Pancreas (tissue), 10 donors: ENCODE results near the gene MEX3A. TPM values are rescaled to one million over a fixed set of nuclear protein-coding genes. Genes with fewer than 3 reads are reported as not detected.
A peak's percentile ranks its signal among the peaks of the same experiment; 100 is the strongest.

ENCODE experiments used
- ATAC-seq, 4 donors: fragments of 200-7000 bp; cut with Tn5 transposase; one replicate each; pipeline versions ENCODE4 v1.8.0 to v1.9.1; 2020; ENCODE audit warnings: mild to moderate bottlenecking in 4 of 4, moderate library complexity in 4 of 4
- DNase-seq, 6 donors: peaks; one replicate each; pipeline ENCODE4 v3.0.0-alpha.2; 2020
- FAIRE-seq: peaks from 2 replicates; lab custom pipeline; 2012; peaks lifted over from hg19 to GRCh38; lab: Jason Lieb, UNC
- H3K27ac ChIP-seq, 4 donors: fragments of 200-600 bp; sonication (generic); 1 replicate in 3 of 4; 2 replicates in 1 of 4; pipeline versions ENCODE4 v1.5.0 to v1.8.0; 2020
- H3K27me3 ChIP-seq, 4 donors: fragments of 200-600 bp; one replicate each; pipeline ENCODE4 v1.8.0; 2021
- H3K36me3 ChIP-seq, 3 donors: fragments of 200-600 bp; sonication (generic) in 1 of 3; one replicate each; pipeline versions ENCODE4 v1.5.0 to v1.8.0; 2020 to 2021
- H3K4me1 ChIP-seq, 3 donors: fragments of 200-600 bp; one replicate each; pipeline ENCODE4 v1.8.0; 2021
- H3K4me3 ChIP-seq, 4 donors: fragments of 200-600 bp; sonication (generic) in 2 of 4; one replicate each; pipeline versions ENCODE4 v1.5.0 to v1.8.0; 2020 to 2021
- H3K9me3 ChIP-seq, 4 donors: fragments of 200-600 bp; one replicate each; pipeline ENCODE4 v1.8.0; 2021
- WGBS, 2 donors: extraction: QIAGEN DNeasy Blood & Tissue Kit; methylation state at CpG; one replicate each; pipeline ENCODE4 v1.1.7; 2013; 5-methylcytosine and 5-hydroxymethylcytosine counted together
- intact Hi-C, 3 donors: fragments of 100-400 bp; cut with DNase I; formaldehyde crosslinking; loops; one replicate each; pipeline versions ENCODE4 v1.11.1 to v1.14.2; 2022
- polyA plus RNA-seq, 2 donors: library from polyadenylated mRNA; stranded (reverse); fragments of 200-250 nt; gene quantifications; one replicate each; pipeline ENCODE4 v1.2.3, GENCODE V29; 2013
- total RNA-seq, 6 donors: library from RNA; stranded (reverse); fragmentation: NEBNext Ultra II Directional in 4 of 6; extraction: Animal tissue kit (Norgen Biotek cat#: 25700) in 4 of 6; gene quantifications; one replicate each; pipeline versions ENCODE4 v1.2.1 to v1.2.4, GENCODE V29; 2021 to 2023
- TF ChIP-seq, protein P1 (sequence below), 4 donors: fragments of 200-600 bp; sonication (generic) in 3 of 4; IDR thresholded peaks; one replicate each; pipeline versions ENCODE4 v1.5.0 to v1.8.0; 2021; ENCODE audit warnings: antibody characterized with exemption in 4 of 4
- donor health status: healthy with polysubstance abuse.
- donor health status: DM: no; HTN: no; CAD: no; lungs with moderate emphysema.
- donor health status: DM: no; HTN: no; CAD: no.
- donor health status: control.
- donor health status: control.
- donor health status: Bipolar disorder and iron deficiency.
- donor health status: DM: yes; HTN: yes; CAD: no.
- donor health status: DM: no; HTN: no; CAD: no.
- donor health status: DM: no; HTN: no; CAD: no.
- donor health status: DM: yes; HTN: yes; CAD: no.

Gene MEX3A, protein sequence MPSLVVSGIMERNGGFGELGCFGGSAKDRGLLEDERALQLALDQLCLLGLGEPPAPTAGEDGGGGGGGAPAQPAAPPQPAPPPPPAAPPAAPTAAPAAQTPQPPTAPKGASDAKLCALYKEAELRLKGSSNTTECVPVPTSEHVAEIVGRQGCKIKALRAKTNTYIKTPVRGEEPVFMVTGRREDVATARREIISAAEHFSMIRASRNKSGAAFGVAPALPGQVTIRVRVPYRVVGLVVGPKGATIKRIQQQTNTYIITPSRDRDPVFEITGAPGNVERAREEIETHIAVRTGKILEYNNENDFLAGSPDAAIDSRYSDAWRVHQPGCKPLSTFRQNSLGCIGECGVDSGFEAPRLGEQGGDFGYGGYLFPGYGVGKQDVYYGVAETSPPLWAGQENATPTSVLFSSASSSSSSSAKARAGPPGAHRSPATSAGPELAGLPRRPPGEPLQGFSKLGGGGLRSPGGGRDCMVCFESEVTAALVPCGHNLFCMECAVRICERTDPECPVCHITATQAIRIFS
- total RNA-seq (1 to 10 TPM in 2 of 6 donors, under 1 TPM in 4; 0.12 to 3.1 (median 0.65) TPM), polyA plus RNA-seq (under 1 TPM; 0.19 to 0.76 TPM)

DNA sequence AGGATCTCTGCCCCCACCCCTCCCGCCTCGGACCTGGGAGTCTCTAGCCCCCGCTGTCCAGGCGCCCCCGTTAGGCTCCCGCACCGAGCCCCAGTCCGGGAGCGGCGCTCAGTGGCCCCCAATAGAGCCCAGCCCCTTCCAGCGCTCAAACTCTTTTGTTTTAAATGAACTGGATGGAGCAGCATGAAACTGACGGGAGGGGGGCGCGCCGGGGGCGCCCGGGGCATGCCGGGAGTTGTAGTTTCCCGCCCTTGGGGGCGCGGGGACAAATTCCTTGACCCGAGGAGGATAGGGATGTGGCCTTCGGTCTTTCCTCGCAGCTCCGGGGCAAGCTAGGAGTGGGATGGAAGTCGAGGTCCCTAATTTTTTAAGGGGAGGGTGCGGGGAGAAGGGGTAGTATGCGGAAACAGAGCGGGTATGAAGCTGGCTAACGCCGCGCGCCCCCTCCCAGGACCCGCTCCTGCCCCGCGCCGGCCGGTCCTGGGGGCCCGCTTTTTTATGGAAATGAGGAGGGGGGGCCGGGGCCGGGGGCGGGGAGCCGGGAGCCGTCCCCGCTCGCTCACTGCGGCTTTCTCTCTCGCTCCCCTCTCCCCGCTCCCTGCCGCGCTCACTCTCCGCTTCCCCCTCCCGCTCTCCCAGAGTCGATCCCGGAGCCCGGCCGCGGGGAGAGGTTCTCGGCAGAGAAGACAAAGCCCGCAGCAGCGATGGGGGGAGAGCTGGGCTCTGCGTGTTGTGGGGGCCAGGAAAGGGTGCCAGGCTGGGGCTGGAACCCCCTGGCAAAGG is at the start of gene MEX3A:
Gene MEX3A (minus strand): TSS at position 157 of the 783 bp plus-strand sequence. CDS start 467 bp downstream, outside the sequence.
- DNase-seq (peak; percentile 65 to 88 (median 70)), ATAC-seq (peak; percentile 86 to 90 (median 87)), FAIRE-seq (no peak)
- peak within 1 kb of the TSS; percentile 63 to 89 (median 80) for H3K4me3 ChIP-seq
- 0 to 1% methylated on average over 41 to 61 of the region's 62 CpGs for WGBS, 2 donors
- H3K9me3 ChIP-seq: no peaks in the 10 kb centered on the region
- no peaks in the 10 kb centered on the region for H3K27me3 ChIP-seq
- H3K36me3 ChIP-seq: no peaks in the 10 kb centered on the region
- H3K4me1 ChIP-seq: peaks cover 0 to 3% (median 0%) of the 10 kb centered on the region in 3 donors
- TF ChIP-seq, protein P1, sequence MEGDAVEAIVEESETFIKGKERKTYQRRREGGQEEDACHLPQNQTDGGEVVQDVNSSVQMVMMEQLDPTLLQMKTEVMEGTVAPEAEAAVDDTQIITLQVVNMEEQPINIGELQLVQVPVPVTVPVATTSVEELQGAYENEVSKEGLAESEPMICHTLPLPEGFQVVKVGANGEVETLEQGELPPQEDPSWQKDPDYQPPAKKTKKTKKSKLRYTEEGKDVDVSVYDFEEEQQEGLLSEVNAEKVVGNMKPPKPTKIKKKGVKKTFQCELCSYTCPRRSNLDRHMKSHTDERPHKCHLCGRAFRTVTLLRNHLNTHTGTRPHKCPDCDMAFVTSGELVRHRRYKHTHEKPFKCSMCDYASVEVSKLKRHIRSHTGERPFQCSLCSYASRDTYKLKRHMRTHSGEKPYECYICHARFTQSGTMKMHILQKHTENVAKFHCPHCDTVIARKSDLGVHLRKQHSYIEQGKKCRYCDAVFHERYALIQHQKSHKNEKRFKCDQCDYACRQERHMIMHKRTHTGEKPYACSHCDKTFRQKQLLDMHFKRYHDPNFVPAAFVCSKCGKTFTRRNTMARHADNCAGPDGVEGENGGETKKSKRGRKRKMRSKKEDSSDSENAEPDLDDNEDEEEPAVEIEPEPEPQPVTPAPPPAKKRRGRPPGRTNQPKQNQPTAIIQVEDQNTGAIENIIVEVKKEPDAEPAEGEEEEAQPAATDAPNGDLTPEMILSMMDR (IDR thresholded peaks at IDR 0.05): no peak
- intact Hi-C loops: loop anchor here in 1 of 3 donors (10.0 kb wide), 1 partner anchor 52 kb away; no protein-coding TSS in a partner anchor
- H3K27ac ChIP-seq: peak within 1 kb of the TSS in 1 of 4 donors; percentile 27

DNA sequence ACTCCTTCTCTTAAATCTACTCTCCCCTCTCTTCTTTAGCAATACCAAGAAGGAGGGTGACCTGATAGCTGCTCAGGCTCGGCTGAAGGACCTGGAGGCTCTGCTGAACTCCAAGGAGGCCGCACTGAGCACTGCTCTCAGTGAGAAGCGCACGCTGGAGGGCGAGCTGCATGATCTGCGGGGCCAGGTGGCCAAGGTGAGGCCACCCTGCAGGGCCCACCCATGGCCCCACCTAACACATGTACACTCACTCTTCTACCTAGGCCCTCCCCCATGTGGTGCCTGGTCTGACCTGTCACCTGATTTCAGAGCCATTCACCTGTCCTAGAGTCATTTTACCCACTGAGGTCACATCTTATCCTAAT is 48.3 kb upstream of the MEX3A start:
- peaks cover 26 to 46% (median 27%) of the 10 kb centered on the region in 3 donors for H3K4me1 ChIP-seq
- WGBS, 2 donors: 76 to 78% methylated on average over 6 of the region's 6 CpGs
- H3K4me3 ChIP-seq: no peak overlapping the region
- FAIRE-seq: no peak
- intact Hi-C loops: loop anchor here in 2 of 3 donors (2.0 to 10.0 kb wide), 2 partner anchors 34 to 46 kb away; partner anchors contain the start of gene MEX3A (in 1 of the 2)
- no peaks in the 10 kb centered on the region for H3K9me3 ChIP-seq
- no peaks in the 10 kb centered on the region for H3K27me3 ChIP-seq
- peak overlapping the region in 3 of 4 donors; percentile 64 to 92 (median 74) for H3K27ac ChIP-seq
- H3K36me3 ChIP-seq: peaks cover 10 to 47% (median 25%) of the 10 kb centered on the region in 3 donors
- peak in 1 of 4 donors; percentile 1 for ATAC-seq
- TF ChIP-seq, protein P1 (IDR thresholded peaks at IDR 0.05): peak in 1 of 4 donors; percentile 20
- no peak for DNase-seq

DNA sequence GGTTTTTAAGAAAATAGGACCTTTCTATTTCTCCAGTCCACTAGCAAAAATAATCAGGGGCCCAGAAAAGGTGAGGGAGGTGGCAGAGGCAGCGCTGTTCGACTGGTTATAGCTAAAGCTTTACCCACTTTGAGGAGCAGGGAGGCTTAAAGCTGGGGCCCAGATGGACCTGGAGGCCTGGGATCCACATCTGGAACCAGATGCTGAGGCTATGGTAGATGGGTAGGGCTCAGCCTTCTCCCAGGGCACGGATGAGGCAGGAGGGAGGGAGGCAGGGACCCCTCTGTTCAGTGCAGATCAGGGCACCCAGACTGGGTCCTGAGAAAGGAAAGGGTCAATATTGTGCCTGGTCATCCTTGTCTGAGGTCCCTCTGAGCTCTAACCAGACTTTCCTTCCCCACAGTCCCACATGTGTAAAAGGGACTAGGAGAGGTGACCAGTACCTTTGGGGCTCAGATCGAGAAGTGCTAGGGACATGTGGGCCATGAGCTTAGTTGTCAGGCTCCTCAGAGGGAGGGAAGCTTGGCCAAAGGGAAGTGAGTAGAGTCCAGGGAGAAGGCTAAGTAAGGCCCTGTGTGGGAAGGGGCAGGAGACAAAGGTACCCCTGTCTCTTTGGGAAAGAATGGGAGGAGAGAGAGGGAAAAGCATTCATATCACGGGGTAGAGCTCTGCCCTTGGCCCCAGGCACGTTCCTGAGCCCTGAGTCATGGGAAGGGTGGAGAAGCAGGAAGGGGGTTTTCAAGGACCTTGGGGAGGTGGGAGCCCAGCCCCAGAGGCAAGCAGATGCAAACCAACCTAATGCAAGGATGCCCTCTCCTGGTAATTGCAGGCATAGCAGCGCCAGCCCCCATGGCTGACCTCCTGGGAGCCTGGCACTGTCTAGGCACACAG is 47.7 kb upstream of the MEX3A start:
- TF ChIP-seq, protein P1 (IDR thresholded peaks at IDR 0.05): peak; percentile 91 to 98 (median 96)
- H3K4me1 ChIP-seq: peaks cover 30 to 53% (median 33%) of the 10 kb centered on the region in 3 donors
- H3K4me3 ChIP-seq: no peak overlapping the region
- peak; percentile 88 to 92 (median 90) for DNase-seq
- FAIRE-seq: no peak
- H3K36me3 ChIP-seq: peaks cover 6 to 40% (median 23%) of the 10 kb centered on the region in 3 donors
- intact Hi-C loops: loop anchor here in 2 of 3 donors (2.0 to 10.0 kb wide), 2 partner anchors 33 to 45 kb away; partner anchors contain the start of gene MEX3A (in 1 of the 2)
- peak overlapping the region; percentile 64 to 92 (median 78) for H3K27ac ChIP-seq
- ATAC-seq: peak; percentile 80 to 88 (median 86)
- no peaks in the 10 kb centered on the region for H3K27me3 ChIP-seq
- 33 to 37% methylated on average over 7 of the region's 7 CpGs for WGBS, 2 donors
- H3K9me3 ChIP-seq: no peaks in the 10 kb centered on the region
